Measurements from ENCODE around the gene IQSEC1.

GRCh38 chr3:12922881-12923431 lies 150.3 kb downstream of the IQSEC1 start:
- TF ChIP-seq, protein P1, sequence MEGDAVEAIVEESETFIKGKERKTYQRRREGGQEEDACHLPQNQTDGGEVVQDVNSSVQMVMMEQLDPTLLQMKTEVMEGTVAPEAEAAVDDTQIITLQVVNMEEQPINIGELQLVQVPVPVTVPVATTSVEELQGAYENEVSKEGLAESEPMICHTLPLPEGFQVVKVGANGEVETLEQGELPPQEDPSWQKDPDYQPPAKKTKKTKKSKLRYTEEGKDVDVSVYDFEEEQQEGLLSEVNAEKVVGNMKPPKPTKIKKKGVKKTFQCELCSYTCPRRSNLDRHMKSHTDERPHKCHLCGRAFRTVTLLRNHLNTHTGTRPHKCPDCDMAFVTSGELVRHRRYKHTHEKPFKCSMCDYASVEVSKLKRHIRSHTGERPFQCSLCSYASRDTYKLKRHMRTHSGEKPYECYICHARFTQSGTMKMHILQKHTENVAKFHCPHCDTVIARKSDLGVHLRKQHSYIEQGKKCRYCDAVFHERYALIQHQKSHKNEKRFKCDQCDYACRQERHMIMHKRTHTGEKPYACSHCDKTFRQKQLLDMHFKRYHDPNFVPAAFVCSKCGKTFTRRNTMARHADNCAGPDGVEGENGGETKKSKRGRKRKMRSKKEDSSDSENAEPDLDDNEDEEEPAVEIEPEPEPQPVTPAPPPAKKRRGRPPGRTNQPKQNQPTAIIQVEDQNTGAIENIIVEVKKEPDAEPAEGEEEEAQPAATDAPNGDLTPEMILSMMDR (IDR thresholded peaks at IDR 0.05; ENCODE audit: insufficient read depth, low read depth, low read length): no peak
- TF ChIP-seq EZH2 (IDR thresholded peaks at IDR 0.05; ENCODE audit: insufficient read depth, low read length): no peak
